Neural cell (in vitro differentiated cells): ENCODE measurements around the gene RANBP9.

Experiments
- SMC3 ChIP-seq: fragments of 450-650 bp; conservative IDR thresholded peaks from 2 replicates; pipeline ENCODE4 v1.6.1; 2014; ENCODE audit warnings: antibody characterized with exemption, mild to moderate bottlenecking, moderate library complexity; ENCODE audit not compliant: poor library complexity
- TF ChIP-seq, protein P1 (sequence below): fragments of 450-650 bp; IDR thresholded peaks from 2 replicates; pipeline ENCODE4 v1.5.1; 2014; ENCODE audit warnings: antibody characterized with exemption, mild to moderate bottlenecking, moderate library complexity; ENCODE audit not compliant: poor library complexity, severe bottlenecking

DNA sequence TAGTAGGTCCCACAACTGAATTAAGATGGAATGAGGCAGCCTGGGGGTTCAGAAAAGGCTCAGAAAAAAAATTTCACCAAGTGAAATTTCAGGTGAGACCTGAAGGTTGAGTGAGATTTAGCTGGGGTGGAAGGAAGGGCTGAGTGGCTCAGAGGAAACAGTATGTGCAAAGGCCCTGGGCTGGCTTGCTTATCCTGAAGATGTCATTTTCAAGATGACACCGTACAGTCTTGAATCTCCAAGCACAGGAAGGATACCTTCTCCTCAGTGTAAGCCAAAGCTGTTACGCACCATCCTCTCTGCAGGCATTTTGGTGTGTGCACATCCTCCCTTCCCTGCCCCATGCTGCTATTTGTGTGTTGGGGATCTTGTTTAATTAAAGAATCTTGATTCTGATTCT lies 43.0 kb upstream of the RANBP9 start:
- TF ChIP-seq, protein P1, sequence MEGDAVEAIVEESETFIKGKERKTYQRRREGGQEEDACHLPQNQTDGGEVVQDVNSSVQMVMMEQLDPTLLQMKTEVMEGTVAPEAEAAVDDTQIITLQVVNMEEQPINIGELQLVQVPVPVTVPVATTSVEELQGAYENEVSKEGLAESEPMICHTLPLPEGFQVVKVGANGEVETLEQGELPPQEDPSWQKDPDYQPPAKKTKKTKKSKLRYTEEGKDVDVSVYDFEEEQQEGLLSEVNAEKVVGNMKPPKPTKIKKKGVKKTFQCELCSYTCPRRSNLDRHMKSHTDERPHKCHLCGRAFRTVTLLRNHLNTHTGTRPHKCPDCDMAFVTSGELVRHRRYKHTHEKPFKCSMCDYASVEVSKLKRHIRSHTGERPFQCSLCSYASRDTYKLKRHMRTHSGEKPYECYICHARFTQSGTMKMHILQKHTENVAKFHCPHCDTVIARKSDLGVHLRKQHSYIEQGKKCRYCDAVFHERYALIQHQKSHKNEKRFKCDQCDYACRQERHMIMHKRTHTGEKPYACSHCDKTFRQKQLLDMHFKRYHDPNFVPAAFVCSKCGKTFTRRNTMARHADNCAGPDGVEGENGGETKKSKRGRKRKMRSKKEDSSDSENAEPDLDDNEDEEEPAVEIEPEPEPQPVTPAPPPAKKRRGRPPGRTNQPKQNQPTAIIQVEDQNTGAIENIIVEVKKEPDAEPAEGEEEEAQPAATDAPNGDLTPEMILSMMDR: no peak
- TF ChIP-seq SMC3: no peak
